G401 (cell line): ENCODE results near the gene CDHR2. TPM values are rescaled to one million over a fixed set of nuclear protein-coding genes. Genes with fewer than 3 reads are reported as not detected.
A peak's percentile ranks its signal among the peaks of the same experiment; 100 is the strongest.

Source experiments
- DNase-seq: peaks from one replicate; pipeline ENCODE4 v3.0.0-alpha.2; 2015; ENCODE audit warnings: low spot score
- in situ Hi-C: cut with HindIII; loops from 2 replicates; pipeline ENCODE4 v1.10.0; 2016; ENCODE audit warnings: low sequenced_read_pairs, mixed read lengths
- total RNA-seq: library from RNA; depleted of rRNA; stranded (reverse); fragments of >200 nt; shearing (Covaris generic); gene quantifications from 2 replicates; pipeline ENCODE4 v1.2.3, GENCODE V29; 2014

The CDHR2 gene
- total RNA-seq, 1 experiment from 2014 or later, result not detected

DNA sequence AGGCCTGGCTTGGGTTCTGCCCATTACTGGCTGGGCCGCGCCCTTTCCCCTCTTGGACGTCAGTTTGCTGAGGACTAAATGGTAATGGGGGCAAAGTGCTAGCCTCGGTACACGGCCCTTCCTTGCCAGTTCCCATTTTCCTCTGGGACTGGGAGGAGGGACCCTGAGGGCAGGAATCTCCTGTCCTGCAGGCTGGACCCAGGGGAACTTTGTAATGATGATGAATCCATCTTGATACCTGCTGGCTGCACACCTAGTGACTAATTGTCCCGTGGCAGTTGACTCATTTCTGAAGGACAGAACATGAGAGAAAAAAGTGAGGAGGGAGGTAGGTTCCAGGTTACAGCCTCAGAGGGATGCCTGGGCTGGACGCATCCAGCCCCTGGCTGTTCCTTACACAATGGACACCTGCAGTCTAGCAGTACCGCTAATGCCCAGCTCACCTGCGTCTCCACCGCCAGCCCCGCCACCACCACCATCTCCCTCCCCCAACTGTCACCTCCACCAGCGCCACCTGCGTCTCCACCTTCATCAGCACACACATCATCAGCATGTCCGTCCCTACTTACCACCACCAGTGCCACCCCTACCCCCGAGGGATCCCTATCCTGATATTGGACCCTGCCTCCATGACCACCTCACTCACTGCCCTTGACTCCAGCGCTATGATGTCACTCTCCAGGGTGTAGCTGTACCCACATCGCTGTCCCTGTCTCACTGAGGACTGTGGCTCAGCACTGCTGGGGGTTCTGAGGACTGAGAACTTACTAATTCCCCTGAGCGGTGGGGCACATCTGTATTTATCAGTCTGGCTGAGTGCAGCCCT lies 4.3 kb downstream of the CDHR2 start:
- DNase-seq, result no peak
- in situ Hi-C loops, result no loop called here

DNA sequence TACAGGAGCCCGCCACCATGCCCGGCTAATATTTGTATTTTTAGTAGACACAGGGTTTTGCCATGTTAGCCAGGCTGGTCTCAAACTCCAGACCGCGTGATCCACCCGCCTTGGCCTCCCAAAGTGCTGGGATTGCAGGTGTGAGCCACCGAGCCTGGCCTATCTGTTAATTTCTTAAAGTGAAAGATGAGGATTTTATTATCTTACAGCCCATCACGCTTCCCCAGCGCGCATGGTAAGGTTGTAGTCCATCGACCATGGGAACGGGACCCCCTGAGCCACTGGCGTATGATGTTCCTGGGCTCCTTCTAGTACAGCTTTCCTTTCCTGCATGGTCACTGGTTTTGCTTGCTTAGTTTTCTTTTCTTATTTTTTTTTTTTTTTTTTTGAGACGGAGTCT lies 8.7 kb downstream of the CDHR2 start:
- DNase-seq, result no peak
- in situ Hi-C loops, result no loop called here

DNA sequence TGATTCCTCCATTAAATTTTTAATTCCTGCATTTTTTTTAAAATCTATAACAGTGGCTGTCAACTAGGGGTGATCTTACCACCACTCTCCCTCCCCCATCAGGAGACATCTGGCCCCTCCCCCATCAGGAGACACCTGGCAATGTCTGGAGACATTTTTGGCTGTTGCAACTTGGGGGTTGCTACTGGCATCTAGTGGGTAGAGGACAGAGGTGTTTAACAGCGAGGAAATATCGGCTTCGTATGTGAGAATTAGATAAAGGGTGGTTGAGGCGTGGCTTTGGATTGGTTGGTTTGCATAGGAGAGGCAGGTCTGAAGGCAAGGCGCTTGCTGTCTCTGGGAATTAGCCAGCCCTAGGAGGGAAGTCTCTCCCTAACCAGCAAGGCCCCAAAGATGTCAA lies 10.5 kb downstream of the CDHR2 start:
- in situ Hi-C loops, result no loop called here
- no peak for DNase-seq

DNA sequence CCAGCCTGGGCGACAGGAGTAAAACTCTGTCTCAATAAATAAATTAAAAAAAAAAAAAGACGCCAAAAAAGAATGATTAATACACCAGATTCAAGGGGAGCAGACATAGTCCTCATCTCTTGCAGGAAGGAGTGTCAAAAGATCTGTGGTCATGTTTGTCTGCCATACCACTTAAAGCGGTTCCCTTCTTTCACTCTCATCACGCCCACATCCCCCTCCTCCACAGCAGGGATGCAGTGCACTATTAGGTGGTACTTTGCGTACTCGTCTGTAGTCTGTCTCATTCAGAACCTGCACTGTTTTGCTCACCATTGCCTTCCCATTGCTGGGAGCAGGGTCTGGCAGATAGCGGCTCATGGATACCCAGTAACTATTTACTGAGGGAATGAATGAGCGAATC lies 11.2 kb downstream of the CDHR2 start:
- DNase-seq, result no peak
- in situ Hi-C loops, result no loop called here

DNA sequence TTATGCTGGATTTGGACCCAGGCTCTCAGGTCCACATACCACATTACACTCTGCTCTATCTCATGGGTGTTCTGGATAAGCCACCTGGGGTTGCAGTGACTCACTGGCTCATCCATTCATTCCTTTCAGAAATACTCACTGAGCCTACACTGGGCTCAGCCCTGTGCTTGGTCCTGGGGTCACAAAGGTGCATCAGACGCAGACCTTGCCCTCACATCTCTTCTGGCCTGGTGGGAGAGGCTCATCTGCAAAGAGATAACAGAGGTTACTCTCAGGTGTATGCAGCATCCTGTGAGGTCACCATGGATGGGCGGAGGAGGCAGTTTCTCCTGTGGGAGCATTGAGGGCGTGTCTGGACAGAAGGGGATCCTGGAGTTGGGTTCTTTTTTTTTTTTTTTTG lies 12.1 kb downstream of the CDHR2 start:
- DNase-seq, result no peak
- in situ Hi-C loops, result no loop called here

DNA sequence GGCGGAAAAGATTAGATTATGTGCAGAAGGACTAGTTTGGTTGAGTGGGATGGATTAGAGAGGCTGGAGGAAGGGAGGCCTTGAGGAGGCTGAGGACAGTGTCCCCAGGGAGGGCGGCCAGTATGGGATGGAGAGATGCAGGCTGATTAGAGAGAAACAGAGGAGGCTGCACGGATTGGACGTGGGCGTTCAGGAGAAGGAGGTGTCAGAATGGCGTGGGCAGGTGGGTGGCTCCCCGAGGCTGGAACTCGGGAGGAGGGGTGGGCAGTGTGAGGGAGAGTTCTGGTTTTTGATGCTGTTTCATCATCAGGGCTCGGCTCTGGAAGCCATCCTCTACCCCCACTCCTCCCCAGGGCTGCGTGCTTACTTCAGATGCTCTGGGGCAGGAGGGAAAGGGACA lies 13.0 kb downstream of the CDHR2 start:
- in situ Hi-C loops, result no loop called here
- DNase-seq, result no peak

DNA sequence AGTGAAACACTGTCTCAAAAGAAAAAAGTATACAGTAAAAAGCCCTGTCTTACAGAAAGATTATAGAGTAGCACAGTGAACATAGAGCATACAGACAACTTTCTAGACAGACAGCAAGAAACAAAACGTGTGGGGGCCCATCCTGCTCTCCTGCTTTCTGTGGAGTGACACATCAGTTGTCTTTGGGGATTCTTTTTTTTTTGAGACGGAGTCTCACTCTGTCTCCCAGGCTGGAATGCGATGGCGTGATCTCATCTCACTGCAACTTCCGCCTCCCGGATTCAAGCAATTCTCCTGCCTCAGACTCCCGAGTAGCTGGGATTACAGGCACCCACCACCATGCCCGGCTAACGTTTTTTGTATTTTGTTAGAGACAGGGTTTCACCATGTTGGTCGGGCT lies 14.9 kb downstream of the CDHR2 start:
- DNase-seq, result no peak
- in situ Hi-C loops, result no loop called here

DNA sequence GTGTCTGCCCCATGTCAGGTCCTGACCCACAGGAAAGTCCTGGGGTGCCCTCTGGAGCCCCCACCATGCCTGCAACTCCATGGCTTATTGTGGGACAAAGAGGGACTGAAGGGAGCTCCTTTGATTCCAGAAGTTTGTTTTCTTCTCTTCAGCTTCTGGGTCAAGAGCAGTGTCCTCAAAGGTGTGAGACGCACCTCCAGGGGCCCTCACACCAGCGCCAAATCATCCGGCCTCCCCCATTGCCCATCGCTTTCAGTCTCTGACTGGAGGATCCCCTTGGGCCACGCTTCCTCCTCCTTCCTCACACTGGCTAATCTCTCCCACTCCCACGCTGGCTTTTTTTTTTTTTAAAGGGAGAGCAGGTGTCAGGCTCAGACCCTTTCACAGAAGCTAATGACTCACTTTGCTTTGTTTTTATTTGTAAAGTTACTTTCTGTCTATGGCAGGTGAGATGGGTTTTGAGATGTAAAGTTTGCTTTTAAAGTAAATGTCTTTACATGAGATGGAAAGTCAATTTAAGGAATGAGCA lies 16.7 kb downstream of the CDHR2 start:
- no peak for DNase-seq
- in situ Hi-C loops, result no loop called here

DNA sequence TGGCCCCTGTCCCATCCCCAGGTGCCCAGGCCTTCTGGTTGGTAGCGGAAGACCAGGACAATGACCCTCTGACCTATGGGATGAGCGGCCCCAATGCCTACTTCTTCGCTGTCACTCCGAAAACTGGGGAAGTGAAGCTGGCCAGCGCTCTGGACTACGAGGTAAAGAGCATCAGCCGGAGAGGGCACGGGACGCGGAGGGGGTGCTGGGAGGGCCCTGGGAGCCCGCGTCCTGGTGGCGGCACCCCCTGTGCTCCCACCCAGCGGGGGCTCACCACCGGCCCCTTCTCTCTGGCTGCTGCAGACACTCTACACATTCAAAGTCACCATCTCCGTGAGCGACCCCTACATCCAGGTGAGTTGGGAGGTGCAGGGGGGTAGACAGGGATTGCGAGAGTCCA lies 19.5 kb downstream of the CDHR2 start:
- no peak for DNase-seq
- in situ Hi-C loops, result no loop called here

DNA sequence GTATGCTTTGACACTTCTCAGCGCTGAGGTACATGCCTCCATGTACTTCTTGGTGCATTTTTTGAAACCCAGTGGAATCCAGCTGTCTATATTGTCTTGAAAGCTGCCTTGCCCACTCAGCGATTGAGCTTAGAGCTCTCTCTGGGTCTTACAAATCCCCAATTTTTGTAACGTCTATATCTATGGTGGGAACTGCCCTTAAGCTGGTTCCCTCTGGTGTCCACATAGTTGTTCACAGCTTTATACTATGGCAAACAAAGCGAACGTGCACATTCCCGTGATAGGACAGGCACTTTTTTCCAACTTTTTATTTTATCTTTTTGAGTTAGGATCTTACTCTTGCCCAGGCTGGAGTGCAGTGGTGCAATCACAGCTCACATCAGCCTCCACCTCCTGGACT lies 20.9 kb downstream of the CDHR2 start:
- in situ Hi-C loops, result no loop called here

DNA sequence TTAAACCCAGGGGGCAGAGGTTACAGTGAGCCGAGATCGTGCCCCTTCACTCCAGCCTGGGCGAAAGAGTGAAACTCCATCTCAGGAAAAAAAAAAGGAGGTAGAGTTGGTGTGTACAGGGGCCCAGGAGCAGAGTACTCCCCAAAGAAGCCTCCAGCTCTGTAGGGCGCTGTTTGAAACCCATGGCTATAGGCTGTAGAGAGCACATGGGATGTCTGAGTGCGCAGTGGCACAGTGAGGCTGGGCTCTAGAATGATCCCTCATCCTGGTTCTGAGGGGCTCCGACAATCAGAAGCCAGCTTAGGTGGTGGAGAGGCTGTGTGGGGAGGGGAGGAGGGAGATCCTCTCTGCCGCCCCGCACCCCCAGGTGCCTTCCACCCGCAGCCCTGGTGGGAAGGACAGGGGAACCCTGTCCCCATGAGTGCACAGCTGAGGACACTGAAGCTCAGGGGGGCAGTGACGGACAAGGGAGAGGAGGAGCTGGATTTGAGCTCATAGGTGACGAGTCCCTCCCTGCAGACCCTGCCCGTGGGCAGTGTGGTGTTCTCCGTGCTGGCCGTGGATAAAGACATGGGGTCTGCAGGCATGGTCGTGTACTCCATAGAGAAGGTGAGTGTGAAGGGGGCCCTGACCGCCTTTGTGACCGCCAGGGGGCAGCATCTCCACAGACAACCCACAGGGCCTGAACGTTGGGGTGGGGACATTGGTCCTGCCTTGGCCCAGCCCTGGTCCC lies 24.6 kb downstream of the CDHR2 start:
- peak; percentile 76 for DNase-seq
- in situ Hi-C loops, result no loop called here

More for the DNA sequence above, 20.9 kb downstream of the CDHR2 start:
- no peak for DNase-seq

DNA sequence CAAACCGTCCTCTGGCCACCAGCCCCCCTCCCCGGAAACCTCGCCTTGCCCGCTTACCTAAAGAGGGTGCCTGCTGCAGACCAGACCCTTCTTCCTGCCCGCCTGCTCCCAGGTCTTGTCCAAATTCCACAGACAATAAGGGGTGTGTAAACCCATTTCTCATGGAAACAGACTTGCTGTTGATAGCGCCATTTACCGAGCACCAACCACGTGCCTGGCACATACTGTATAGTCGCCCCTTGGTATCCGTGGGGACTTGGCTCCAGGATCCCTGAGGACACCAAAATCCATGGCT lies 25.1 kb downstream of the CDHR2 start:
- no peak for DNase-seq
- in situ Hi-C loops, result no loop called here

DNA sequence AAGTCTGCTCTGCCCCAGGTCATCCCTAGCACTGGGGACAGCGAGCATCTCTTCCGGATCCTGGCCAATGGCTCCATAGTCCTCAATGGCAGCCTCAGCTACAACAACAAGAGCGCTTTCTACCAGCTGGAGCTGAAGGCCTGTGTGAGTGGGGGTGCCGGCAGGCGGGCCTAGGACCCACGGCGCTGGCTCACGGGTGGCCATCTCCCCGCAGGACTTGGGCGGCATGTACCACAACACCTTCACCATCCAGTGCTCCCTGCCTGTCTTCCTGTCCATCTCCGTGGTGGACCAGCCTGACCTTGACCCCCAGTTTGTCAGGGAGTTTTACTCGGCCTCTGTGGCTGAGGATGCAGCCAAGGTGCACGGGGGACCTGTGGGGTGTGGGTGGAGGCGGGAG lies 25.9 kb downstream of the CDHR2 start:
- in situ Hi-C loops, result no loop called here
- DNase-seq, result no peak

DNA sequence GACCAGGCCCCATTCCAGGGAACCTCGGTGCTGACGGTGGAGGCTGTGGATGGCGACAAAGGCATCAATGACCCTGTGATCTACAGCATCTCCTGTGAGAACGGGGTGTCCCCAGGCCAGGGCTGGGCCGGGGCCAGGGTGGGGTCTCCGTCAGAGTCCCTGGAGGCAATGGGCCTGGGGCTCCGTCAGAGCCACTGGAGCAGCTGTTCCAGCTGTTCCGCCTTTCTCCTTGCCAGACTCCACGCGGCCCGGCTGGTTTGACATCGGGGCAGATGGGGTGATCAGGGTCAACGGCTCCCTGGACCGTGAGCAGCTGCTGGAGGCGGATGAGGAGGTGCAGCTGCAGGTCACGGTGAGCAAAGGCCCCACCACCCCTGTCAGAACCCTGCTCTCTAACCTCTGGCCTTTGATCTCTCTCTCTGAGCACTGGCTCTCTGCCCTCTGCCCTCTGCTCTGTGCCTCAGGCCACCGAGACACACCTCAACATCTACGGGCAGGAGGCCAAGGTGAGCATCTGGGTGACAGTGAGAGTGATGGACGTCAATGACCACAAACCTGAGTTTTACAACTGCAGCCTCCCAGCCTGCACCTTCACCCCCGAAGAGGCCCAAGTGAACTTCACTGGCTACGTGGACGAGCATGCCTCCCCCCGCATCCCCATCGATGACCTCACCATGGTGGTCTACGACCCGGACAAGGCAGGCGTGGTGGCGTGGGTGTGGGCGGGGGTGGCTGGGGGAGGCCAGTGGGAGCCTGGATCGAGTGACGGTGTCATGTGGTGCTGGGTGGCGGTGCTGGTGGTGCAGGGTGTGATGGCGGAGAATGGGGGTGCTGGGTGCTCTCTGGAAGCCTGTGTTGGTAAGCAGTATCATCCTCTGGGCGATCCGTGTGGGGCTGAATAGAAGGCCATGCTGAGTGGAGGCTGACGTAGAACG lies 26.6 kb downstream of the CDHR2 start:
- in situ Hi-C loops, result no loop called here

DNA sequence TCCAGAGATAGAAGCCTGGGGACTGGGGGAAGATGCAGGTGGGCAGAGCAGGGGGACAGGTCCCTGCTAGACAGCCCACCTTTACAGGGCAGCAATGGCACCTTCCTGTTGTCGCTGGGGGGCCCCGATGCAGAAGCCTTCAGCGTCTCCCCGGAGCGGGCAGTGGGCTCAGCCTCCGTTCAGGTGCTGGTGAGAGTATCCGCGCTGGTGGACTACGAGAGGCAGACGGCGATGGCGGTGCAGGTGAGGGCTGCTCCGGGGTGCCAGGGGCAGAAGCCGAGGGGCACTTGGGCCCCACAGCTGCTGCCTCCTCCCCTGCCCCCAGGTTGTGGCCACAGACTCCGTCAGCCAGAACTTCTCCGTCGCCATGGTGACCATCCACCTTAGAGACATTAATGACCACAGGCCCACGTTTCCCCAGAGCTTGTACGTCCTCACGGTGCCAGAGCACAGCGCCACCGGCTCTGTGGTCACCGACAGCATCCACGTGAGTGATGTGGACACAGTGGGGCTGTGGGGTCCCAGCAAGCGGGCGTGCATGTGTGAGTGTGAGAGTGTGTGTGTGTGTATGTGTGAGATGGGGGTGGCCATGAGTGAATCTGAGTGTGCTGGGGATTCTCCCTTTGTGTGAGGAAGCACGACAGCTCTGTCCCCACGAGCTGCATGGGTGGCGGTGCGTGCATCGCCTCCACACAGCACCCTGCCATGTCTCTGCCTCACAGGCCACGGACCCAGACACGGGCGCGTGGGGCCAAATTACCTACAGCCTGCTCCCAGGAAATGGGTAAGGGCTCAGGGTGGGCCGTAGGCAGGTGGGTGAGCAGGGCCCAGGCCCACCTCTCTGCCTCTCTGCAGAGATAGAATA lies 28.4 kb downstream of the CDHR2 start:
- in situ Hi-C loops, result no loop called here
- no peak for DNase-seq

More for the DNA sequence above, 26.6 kb downstream of the CDHR2 start:
- no peak for DNase-seq

DNA sequence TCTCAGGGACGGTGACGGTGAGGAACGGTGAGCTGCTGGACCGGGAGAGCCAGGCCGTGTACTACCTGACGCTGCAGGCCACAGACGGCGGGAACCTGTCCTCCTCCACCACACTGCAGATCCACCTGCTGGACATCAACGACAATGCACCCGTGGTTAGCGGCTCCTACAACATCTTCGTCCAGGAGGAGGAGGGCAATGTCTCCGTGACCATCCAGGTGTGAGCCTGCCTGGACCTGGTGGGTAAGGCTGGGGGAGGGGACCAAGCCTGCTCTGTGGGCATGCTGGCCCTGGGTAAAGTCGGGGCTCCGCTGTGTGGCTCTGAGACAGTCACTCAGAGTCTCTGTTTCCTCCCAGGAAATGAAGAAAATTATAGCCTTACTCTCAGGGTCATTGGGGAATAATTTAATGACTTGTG lies 29.3 kb downstream of the CDHR2 start:
- DNase-seq, result peak; percentile 88
- in situ Hi-C loops, result no loop called here

DNA sequence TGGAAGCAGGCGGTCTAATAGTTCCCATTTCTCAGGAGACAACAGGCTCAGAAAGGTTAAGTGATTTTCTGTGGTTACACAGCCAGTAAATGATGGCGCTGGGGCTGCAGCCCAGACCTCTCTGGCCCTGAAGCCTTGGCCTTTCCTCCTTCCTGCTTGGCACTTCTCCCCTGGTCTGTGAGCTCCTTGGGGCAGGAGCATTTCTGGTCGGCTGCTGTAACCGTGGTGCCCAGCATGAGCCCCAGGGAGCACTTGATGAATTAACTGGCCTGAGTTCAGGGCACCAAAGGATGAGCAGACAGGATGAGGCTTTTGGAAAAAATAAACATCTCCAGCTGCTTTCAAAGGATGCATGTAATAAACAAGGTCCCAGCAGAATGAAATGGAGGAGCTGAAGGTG lies 30.2 kb downstream of the CDHR2 start:
- no peak for DNase-seq
- in situ Hi-C loops, result no loop called here

DNA sequence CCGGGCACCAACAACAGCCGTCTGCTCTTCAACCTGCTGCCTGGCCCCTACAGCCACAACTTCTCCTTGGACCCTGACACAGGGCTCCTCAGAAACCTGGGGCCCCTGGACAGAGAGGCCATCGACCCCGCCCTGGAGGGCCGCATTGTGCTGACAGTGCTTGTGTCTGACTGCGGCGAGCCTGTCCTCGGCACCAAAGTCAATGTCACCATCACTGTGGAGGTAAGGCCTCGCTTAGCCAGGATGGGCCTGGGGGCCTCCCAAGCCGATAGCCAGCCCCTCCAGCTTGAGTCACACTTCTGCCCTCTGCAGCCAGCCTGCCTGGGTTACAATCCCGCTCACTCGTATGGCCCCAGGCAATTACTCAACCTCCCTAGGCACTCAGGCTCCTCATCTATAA lies 32.2 kb downstream of the CDHR2 start:
- DNase-seq, result no peak
- in situ Hi-C loops, result no loop called here

DNA sequence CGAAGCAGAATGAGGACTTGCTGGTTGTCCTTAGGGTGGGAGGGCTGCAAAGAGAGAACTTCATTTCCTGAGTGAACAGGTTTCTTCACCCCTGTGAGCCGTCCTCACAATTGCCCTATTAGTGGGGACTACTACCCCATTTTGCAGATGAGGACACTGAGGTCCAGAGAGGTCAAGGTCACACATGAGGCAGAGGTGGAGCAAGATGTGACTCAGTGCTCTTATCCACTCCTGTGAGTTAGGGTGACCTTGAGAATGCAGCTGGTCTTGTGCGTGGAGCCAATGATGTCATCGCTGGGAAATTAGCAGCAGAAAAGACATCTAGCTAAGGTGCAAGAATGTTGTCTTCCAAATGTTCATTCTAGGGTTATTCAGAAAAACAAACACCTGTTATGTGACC lies 33.9 kb downstream of the CDHR2 start:
- DNase-seq, result no peak
- in situ Hi-C loops, result no loop called here
